ENCODE data around the gene ATXN1.
A peak's percentile ranks its signal among the peaks of the same experiment; 100 is the strongest.

DNA sequence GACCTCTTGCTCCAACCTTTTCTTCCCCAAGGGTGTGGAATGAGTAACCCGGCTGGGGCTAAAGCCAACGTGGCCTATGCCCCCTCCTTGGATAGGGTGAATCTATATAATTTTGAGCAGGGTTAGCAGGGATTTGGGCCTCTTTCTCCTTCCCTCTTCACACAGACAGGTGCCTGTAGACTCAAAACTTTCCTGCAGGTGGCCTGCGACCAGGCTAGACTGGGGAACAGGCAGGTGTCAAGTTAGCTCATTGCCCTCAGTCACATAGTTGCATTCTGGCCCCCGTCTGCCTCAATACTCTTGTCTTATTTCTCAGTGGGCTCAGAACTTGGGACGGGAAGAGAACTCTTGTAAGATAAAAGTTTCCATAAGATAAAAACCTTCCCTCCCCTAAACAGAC, 243.0 kb downstream of the ATXN1 start:
- TF ChIP-seq, protein P1, sequence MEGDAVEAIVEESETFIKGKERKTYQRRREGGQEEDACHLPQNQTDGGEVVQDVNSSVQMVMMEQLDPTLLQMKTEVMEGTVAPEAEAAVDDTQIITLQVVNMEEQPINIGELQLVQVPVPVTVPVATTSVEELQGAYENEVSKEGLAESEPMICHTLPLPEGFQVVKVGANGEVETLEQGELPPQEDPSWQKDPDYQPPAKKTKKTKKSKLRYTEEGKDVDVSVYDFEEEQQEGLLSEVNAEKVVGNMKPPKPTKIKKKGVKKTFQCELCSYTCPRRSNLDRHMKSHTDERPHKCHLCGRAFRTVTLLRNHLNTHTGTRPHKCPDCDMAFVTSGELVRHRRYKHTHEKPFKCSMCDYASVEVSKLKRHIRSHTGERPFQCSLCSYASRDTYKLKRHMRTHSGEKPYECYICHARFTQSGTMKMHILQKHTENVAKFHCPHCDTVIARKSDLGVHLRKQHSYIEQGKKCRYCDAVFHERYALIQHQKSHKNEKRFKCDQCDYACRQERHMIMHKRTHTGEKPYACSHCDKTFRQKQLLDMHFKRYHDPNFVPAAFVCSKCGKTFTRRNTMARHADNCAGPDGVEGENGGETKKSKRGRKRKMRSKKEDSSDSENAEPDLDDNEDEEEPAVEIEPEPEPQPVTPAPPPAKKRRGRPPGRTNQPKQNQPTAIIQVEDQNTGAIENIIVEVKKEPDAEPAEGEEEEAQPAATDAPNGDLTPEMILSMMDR (IDR thresholded peaks at IDR 0.05; ENCODE audit: control extremely low read depth in 1 of 3, insufficient read depth in 1 of 3, low read depth in 1 of 3, low read length in 3 of 3): peak; percentile 39 to 44 (median 42)
- TF ChIP-seq ZNF274 (IDR thresholded peaks at IDR 0.05; ENCODE audit: borderline replicate concordance, extremely low read depth, low read length) (no peak), POLR2A (IDR thresholded peaks at IDR 0.05; ENCODE audit: control extremely low read depth in 1 of 2, low read depth in 2 of 2, low read length in 2 of 2) (no peak)
